Vagina (tissue), 2 donors: ENCODE measurements around the gene MED16.

Experiments used
- POLR2A ChIP-seq, 2 donors: fragments of 450-650 bp; IDR thresholded peaks; one replicate each; pipeline ENCODE4 v1.6.1; 2017; ENCODE audit warnings: antibody characterized with exemption in 2 of 2, mild to moderate bottlenecking in 2 of 2, moderate library complexity in 2 of 2
- POLR2AphosphoS5 ChIP-seq, 2 donors: sonication (generic); formaldehyde crosslinking; IDR thresholded peaks; one replicate each; pipeline ENCODE4 v1.9.0; 2017; ENCODE audit warnings: antibody characterized with exemption in 2 of 2, mild to moderate bottlenecking in 2 of 2, low read depth in 1 of 2; ENCODE audit not compliant: insufficient read depth in 1 of 2
- TF ChIP-seq, protein P1 (sequence below), 3 experiments: fragments of 450-650 bp in 2 of 3; fragments of 200-600 bp in 1 of 3; sonication (generic) in 1 of 3; IDR thresholded peaks; one replicate each; pipeline ENCODE4 v1.5.1; 2017 to 2019; ENCODE audit warnings: antibody characterized with exemption in 3 of 3, mild to moderate bottlenecking in 2 of 3, moderate library complexity in 2 of 3

DNA sequence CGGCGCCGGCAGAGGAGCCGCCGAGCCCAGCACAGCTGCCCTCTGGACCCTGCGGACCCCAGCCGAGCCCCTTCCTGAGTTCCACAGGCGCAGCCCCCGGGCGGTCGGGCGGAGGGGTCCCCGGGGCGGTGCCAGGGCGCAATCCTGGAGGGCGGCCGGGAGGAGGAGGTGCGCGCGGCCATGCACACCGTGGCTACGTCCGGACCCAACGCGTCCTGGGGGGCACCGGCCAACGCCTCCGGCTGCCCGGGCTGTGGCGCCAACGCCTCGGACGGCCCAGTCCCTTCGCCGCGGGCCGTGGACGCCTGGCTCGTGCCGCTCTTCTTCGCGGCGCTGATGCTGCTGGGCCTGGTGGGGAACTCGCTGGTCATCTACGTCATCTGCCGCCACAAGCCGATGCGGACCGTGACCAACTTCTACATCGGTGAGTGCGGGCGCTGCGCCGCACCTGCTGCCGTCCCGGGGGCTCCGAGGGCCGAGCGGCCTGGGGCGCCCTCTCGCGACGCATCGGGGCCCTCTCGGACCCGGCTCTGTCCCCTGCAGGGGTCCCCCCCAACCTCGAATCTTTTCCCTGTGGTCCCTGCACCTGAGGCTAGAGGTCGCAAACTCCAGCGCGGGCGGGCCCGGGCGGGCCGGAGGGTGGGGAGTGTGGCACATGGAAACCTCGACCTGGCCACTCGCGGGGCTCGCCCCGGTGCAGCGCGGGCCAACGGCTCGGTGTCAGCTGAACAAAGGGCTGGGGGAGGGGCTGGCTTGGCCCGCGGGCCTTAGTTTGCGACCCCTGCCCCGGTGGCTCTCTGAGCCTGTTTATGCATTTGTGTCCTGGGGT, 24.6 kb upstream of the MED16 start, which contains the start of gene KISS1R:
- TF ChIP-seq, protein P1, sequence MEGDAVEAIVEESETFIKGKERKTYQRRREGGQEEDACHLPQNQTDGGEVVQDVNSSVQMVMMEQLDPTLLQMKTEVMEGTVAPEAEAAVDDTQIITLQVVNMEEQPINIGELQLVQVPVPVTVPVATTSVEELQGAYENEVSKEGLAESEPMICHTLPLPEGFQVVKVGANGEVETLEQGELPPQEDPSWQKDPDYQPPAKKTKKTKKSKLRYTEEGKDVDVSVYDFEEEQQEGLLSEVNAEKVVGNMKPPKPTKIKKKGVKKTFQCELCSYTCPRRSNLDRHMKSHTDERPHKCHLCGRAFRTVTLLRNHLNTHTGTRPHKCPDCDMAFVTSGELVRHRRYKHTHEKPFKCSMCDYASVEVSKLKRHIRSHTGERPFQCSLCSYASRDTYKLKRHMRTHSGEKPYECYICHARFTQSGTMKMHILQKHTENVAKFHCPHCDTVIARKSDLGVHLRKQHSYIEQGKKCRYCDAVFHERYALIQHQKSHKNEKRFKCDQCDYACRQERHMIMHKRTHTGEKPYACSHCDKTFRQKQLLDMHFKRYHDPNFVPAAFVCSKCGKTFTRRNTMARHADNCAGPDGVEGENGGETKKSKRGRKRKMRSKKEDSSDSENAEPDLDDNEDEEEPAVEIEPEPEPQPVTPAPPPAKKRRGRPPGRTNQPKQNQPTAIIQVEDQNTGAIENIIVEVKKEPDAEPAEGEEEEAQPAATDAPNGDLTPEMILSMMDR (IDR thresholded peaks at IDR 0.05) = peak in 1 of 3 experiments; percentile 29
- TF ChIP-seq POLR2A (IDR thresholded peaks at IDR 0.05) (no peak), POLR2AphosphoS5 (IDR thresholded peaks at IDR 0.05; ENCODE audit: insufficient read depth in 1 of 2, low read depth in 1 of 2) (no peak)
